Caco-2 (cell line): ENCODE results near the gene AAK1. TPM values are rescaled to one million over a fixed set of nuclear protein-coding genes. Genes with fewer than 3 reads are reported as not detected.
A peak's percentile ranks its signal among the peaks of the same experiment; 100 is the strongest.

ENCODE experiments used
- BruUV-seq: library from RNA; stranded (reverse); fragments of 400-500 nt; replicated peaks from 2 replicates; lab custom pipeline; 2021; lab: Mats Ljungman, UMichigan
- CTCF ChIA-PET: fragments of 300-600 bp; sonication (Branson Sonifier 250); formaldehyde crosslinking; loops from one replicate; lab custom pipeline; 2022; ENCODE audit warnings: antibody characterized with exemption; lab: Charles Lee
- POLR2A ChIA-PET: fragments of 300-600 bp; sonication (Branson Sonifier 250); formaldehyde crosslinking; loops from one replicate; lab custom pipeline; 2022; ENCODE audit warnings: antibody characterized with exemption; lab: Charles Lee
- DNase-seq, 2 experiments: peaks; one replicate each; pipeline versions ENCODE4 v3.0.0 to v3.0.0-alpha.2; 2020 to 2022
- H3K27me3 ChIP-seq: replicated peaks from 2 replicates; pipeline ENCODE4 v1.6.0; 2011; ENCODE audit warnings: low read length; ENCODE audit not compliant: control insufficient read depth, insufficient read depth
- H3K36me3 ChIP-seq: 2 replicates; pipeline ENCODE4 v1.5.1; 2011; ENCODE audit warnings: low read length; ENCODE audit not compliant: control insufficient read depth, insufficient read depth
- H3K4me1 ChIP-seq: fragments of 250-450 bp; sonication (Bioruptor Pico); 2 replicates; pipeline ENCODE4 v1.5.1; 2020; ENCODE audit warnings: mild to moderate bottlenecking
- H3K4me3 ChIP-seq: 2 replicates; pipeline ENCODE4 v1.5.1; 2011; ENCODE audit warnings: low read depth, mild to moderate bottlenecking, control low read depth, low read length
- H3K9me3 ChIP-seq: fragments of 250-450 bp; sonication (Bioruptor Pico); 2 replicates; pipeline ENCODE4 v1.5.1; 2020; ENCODE audit warnings: mild to moderate bottlenecking, moderate library complexity
- H3K27ac Mint-ChIP-seq: one replicate; pipeline ENCODE4 v1.8.0; 2022; ENCODE audit warnings: mixed read lengths; ENCODE audit not compliant: unreplicated experiment
- H3K27me3 Mint-ChIP-seq: one replicate; pipeline ENCODE4 v1.8.0; 2022; ENCODE audit warnings: mixed read lengths; ENCODE audit not compliant: insufficient read depth, unreplicated experiment
- H3K36me3 Mint-ChIP-seq: one replicate; pipeline ENCODE4 v1.8.0; 2022; ENCODE audit warnings: mild to moderate bottlenecking, mixed read lengths; ENCODE audit not compliant: insufficient read depth, unreplicated experiment
- H3K4me1 Mint-ChIP-seq: one replicate; pipeline ENCODE4 v1.8.0; 2022; ENCODE audit warnings: low read depth, mixed read lengths; ENCODE audit not compliant: unreplicated experiment
- H3K4me3 Mint-ChIP-seq: one replicate; pipeline ENCODE4 v1.8.0; 2022; ENCODE audit warnings: mild to moderate bottlenecking, moderate library complexity, mixed read lengths; ENCODE audit not compliant: unreplicated experiment
- H3K9me3 Mint-ChIP-seq: one replicate; pipeline ENCODE4 v1.8.0; 2022; ENCODE audit warnings: mixed read lengths; ENCODE audit not compliant: unreplicated experiment
- intact Hi-C: fragments of 100-400 bp; cut with micrococcal nuclease; formaldehyde crosslinking; loops from one replicate; pipeline ENCODE4 v1.10.0; 2022; ENCODE audit not compliant: unreplicated experiment
- total RNA-seq: library from RNA; stranded (reverse); gene quantifications from 2 replicates; pipeline ENCODE4 v1.2.3, GENCODE V29; 2022
- TF ChIP-seq, protein P1 (sequence below), 2 experiments: fragments of 200-600 bp in 1 of 2; IDR thresholded peaks; 1 replicate in 1 of 2; 2 replicates in 1 of 2; pipeline versions ENCODE4 v1.5.1 to v1.8.0; 2011 to 2022; ENCODE audit warnings: antibody characterized with exemption in 1 of 2, control low read depth in 1 of 2, inconsistent platforms in 1 of 2, low read depth in 1 of 2, low read length in 1 of 2, mild to moderate bottlenecking in 1 of 2, moderate library complexity in 1 of 2; ENCODE audit not compliant: insufficient read depth in 1 of 2, severe bottlenecking in 1 of 2, unreplicated experiment in 1 of 2

Gene AAK1
- total RNA-seq, 1 experiment from 2014 or later: 39.7 TPM

- Histone ChIP-seq H3K36me3 (no peaks in the 10 kb centered on the region), H3K4me3 (peak overlapping the region; percentile 51), H3K4me1 (peaks cover 15% of the 10 kb centered on the region), H3K27me3 (no peaks in the 10 kb centered on the region), H3K9me3 (peaks cover 5% of the 10 kb centered on the region; the same call in 1 of the 2 replicates)
- no peak for DNase-seq
- TSS peak; percentile 81 for BruUV-seq
- H3K27me3 Mint-ChIP-seq: no peaks in the 10 kb centered on the region
- H3K4me1 Mint-ChIP-seq: peaks cover 7% of the 10 kb centered on the region
- H3K27ac Mint-ChIP-seq: peak overlapping the region; percentile 88
- ChIA-PET CTCF (interaction anchor here (0.8 to 1.9 kb wide), 6 partner anchors 13 to 123 kb away, joined by 3 to 11 read pairs (median 5); no protein-coding TSS in a partner anchor), POLR2A (interaction anchor here (0.6 to 2.1 kb wide), 10 partner anchors 13 to 633 kb away, joined by 3 to 16 read pairs (median 4); no protein-coding TSS in a partner anchor)
- TF ChIP-seq, protein P1, sequence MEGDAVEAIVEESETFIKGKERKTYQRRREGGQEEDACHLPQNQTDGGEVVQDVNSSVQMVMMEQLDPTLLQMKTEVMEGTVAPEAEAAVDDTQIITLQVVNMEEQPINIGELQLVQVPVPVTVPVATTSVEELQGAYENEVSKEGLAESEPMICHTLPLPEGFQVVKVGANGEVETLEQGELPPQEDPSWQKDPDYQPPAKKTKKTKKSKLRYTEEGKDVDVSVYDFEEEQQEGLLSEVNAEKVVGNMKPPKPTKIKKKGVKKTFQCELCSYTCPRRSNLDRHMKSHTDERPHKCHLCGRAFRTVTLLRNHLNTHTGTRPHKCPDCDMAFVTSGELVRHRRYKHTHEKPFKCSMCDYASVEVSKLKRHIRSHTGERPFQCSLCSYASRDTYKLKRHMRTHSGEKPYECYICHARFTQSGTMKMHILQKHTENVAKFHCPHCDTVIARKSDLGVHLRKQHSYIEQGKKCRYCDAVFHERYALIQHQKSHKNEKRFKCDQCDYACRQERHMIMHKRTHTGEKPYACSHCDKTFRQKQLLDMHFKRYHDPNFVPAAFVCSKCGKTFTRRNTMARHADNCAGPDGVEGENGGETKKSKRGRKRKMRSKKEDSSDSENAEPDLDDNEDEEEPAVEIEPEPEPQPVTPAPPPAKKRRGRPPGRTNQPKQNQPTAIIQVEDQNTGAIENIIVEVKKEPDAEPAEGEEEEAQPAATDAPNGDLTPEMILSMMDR (IDR thresholded peaks at IDR 0.05; ENCODE audit: insufficient read depth in 1 of 2, low read depth in 1 of 2, low read length in 1 of 2, severe bottlenecking in 1 of 2, unreplicated experiment in 1 of 2): no peak
- no peaks in the 10 kb centered on the region for H3K9me3 Mint-ChIP-seq
- H3K4me3 Mint-ChIP-seq: peak overlapping the region; percentile 75
- H3K36me3 Mint-ChIP-seq: peaks cover 20% of the 10 kb centered on the region
- intact Hi-C loops: loop anchor here (2.0 to 5.0 kb wide), 3 partner anchors 45 to 205 kb away; partner anchors contain the start of genes AAK1 and GFPT1
Observed at GRCh38 chr2:69437751-69438154, 205.8 kb downstream of the AAK1 start.

DNA sequence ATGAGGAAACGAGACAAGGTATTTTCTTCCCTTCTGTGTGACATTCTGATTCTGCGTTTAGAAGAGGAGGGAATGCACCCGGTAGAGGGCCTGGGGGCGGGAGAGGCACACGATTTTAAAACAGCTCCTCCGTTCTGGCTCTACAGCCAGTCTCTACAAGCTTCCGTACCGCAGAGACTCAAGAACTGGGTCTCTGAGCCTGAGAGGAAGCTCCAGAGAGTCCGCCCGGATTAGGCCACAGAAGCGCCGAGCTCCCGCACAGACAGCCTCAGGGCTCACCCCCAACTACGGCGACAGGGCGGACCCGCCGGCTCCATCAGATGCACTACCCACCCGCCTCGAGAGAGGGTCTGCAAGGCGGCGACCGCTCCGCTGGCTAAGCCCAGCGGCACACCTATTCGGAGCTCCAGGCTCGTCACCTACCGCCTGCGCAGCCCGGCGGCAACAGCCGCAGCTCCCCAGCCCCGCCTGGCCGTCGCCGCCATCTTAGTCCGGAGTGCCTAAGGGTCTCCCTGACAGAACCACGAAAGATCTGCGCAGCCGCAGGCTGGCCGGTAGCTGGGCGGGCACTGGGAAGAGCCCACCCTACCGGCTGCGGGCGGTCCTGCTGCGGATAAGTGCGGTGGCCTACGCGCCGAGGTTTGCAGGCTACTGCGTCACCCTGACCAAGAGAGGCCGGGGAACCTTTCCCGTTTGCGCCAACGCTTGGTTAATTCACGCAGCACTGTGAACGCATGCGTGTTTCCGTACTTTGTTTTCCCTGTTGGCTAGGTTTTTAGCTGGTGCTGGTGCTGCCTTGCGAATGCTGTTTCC lies 206.4 kb downstream of the AAK1 start, which contains the start of gene NFU1:
NFU1 (minus strand) TSS at position 498 of the 813 bp plus-strand sequence; CDS start at position 485, 13 bp downstream.
- BruUV-seq: TSS peak; percentile 65
- Mint-ChIP-seq H3K27me3 (no peaks in the 10 kb centered on the region), H3K9me3 (no peaks in the 10 kb centered on the region), H3K36me3 (peaks cover 20% of the 10 kb centered on the region), H3K27ac (peak within 1 kb of the TSS; percentile 88), H3K4me1 (peaks cover 7% of the 10 kb centered on the region), H3K4me3 (peak within 1 kb of the TSS; percentile 75)
- Histone ChIP-seq H3K9me3 (peaks cover 5% of the 10 kb centered on the region; the same call in 1 of the 2 replicates), H3K4me1 (peaks cover 15% of the 10 kb centered on the region), H3K36me3 (no peaks in the 10 kb centered on the region), H3K4me3 (peak within 1 kb of the TSS; percentile 51), H3K27me3 (no peaks in the 10 kb centered on the region)
- CTCF ChIA-PET: interaction anchor here (0.6 to 1.9 kb wide), 12 partner anchors 14 to 494 kb away, joined by 3 to 11 read pairs (median 4); no protein-coding TSS in a partner anchor
- intact Hi-C loops: loop anchor here (2.0 to 5.0 kb wide), 3 partner anchors 46 to 205 kb away; partner anchors contain the start of genes AAK1 and GFPT1
- POLR2A ChIA-PET: interaction anchor here (0.5 to 2.1 kb wide), 15 partner anchors 14 to 634 kb away, joined by 3 to 16 read pairs (median 3); no protein-coding TSS in a partner anchor
- DNase-seq: peak; percentile 94 to 97
- TF ChIP-seq, protein P1 (IDR thresholded peaks at IDR 0.05; ENCODE audit: insufficient read depth in 1 of 2, low read depth in 1 of 2, low read length in 1 of 2, severe bottlenecking in 1 of 2, unreplicated experiment in 1 of 2): peak; percentile 68 to 87

DNA sequence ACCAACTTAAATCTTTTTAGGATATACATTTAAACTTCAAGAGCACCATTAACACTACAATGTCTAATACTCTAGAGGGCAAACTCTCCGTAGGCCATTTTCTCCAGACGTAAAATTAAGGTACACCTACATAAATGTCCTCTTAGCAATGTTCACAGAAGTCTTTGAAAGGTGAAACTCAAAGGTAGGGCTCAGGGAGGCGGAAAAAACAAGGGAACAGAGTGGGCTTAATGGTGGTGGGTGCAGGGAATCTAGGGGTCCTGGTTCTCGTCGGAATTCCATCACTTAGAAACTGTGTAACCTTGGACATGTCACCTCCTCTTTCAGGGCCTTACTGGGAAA lies 207.0 kb downstream of the AAK1 start:
- H3K4me1 ChIP-seq: peaks cover 15% of the 10 kb centered on the region
- H3K27me3 Mint-ChIP-seq: no peaks in the 10 kb centered on the region
- H3K36me3 ChIP-seq: no peaks in the 10 kb centered on the region
- ChIA-PET POLR2A (interaction anchor here (0.5 to 2.1 kb wide), 6 partner anchors 14 to 134 kb away, joined by 3 to 16 read pairs (median 4); no protein-coding TSS in a partner anchor), CTCF (interaction anchor here (0.6 to 1.9 kb wide), 10 partner anchors 14 to 493 kb away, joined by 3 to 11 read pairs (median 4); no protein-coding TSS in a partner anchor)
- H3K4me3 Mint-ChIP-seq: peak overlapping the region; percentile 75
- H3K4me3 ChIP-seq: peak overlapping the region; percentile 51
- BruUV-seq: no TSS peak
- peaks cover 5% of the 10 kb centered on the region; the same call in 1 of the 2 replicates for H3K9me3 ChIP-seq
- peaks cover 20% of the 10 kb centered on the region for H3K36me3 Mint-ChIP-seq
- H3K4me1 Mint-ChIP-seq: peaks cover 7% of the 10 kb centered on the region
- intact Hi-C loops: loop anchor here (2.0 to 5.0 kb wide), 3 partner anchors 46 to 206 kb away; partner anchors contain the start of genes AAK1 and GFPT1
- H3K27me3 ChIP-seq: no peaks in the 10 kb centered on the region
- H3K27ac Mint-ChIP-seq: peak overlapping the region; percentile 88
- TF ChIP-seq, protein P1 (IDR thresholded peaks at IDR 0.05; ENCODE audit: insufficient read depth in 1 of 2, low read depth in 1 of 2, low read length in 1 of 2, severe bottlenecking in 1 of 2, unreplicated experiment in 1 of 2): no peak
- no peak for DNase-seq
- no peaks in the 10 kb centered on the region for H3K9me3 Mint-ChIP-seq
